GM21360 (cell line): ENCODE data around the gene SCAND1.
"Not testable (repeated sequence)": the region's sequence is repeated elsewhere in the genome, so short reads cannot be mapped to it uniquely, and the experiment has no call there.

ENCODE experiments used
- ATAC-seq: cut with Tn5 transposase; IDR thresholded peaks from one replicate; pipeline ENCODE4 v1.9.1; 2021; ENCODE audit warnings: mild to moderate bottlenecking, moderate library complexity; ENCODE audit not compliant: unreplicated experiment

The SCAND1 gene

GRCh38 chr20:35954200-35954906 lies at the start of gene SCAND1:
TSS of gene SCAND1 (minus strand) at chr20:35954502. CDS start at chr20:35954284, 218 bp downstream.
- peak; percentile 87 for ATAC-seq

- ATAC-seq, result no peak
Observed at GRCh38 chr20:36004045-36004444, 49.7 kb upstream of the SCAND1 start.

- ATAC-seq, result no peak
Observed at GRCh38 chr20:36002855-36003254, 48.6 kb upstream of the SCAND1 start.

- ATAC-seq, result not testable (repeated sequence)
Observed at GRCh38 chr20:36001331-36001730, 47.0 kb upstream of the SCAND1 start.

- ATAC-seq, result not testable (repeated sequence)
Observed at GRCh38 chr20:35996492-35996891, 42.2 kb upstream of the SCAND1 start.

- ATAC-seq, result no peak
Observed at GRCh38 chr20:35994994-35995453, 40.7 kb upstream of the SCAND1 start.

- no peak for ATAC-seq
Observed at GRCh38 chr20:35992713-35993335, 38.5 kb upstream of the SCAND1 start.

GRCh38 chr20:35991142-35991771 lies 37.0 kb upstream of the SCAND1 start:
- ATAC-seq, result no peak

- ATAC-seq, result no peak
Observed at GRCh38 chr20:35988910-35989463, 34.7 kb upstream of the SCAND1 start.

- no peak for ATAC-seq
Observed at GRCh38 chr20:35985806-35986205, 31.5 kb upstream of the SCAND1 start.

GRCh38 chr20:35984382-35984781 lies 30.1 kb upstream of the SCAND1 start:
- ATAC-seq, result no peak

GRCh38 chr20:35981969-35982368 lies 27.7 kb upstream of the SCAND1 start:
- no peak for ATAC-seq

- ATAC-seq, result no peak
Observed at GRCh38 chr20:35979544-35979943, 25.2 kb upstream of the SCAND1 start.

- no peak for ATAC-seq
Observed at GRCh38 chr20:35978041-35978513, 23.8 kb upstream of the SCAND1 start.

- ATAC-seq, result no peak
Observed at GRCh38 chr20:35975576-35976373, 21.5 kb upstream of the SCAND1 start.

GRCh38 chr20:35974256-35974655 lies 20.0 kb upstream of the SCAND1 start:
- ATAC-seq, result no peak

- ATAC-seq, result no peak
Observed at GRCh38 chr20:35972462-35972861, 18.2 kb upstream of the SCAND1 start.

- no peak for ATAC-seq
Observed at GRCh38 chr20:35971981-35972380, 17.7 kb upstream of the SCAND1 start.

- no peak for ATAC-seq
Observed at GRCh38 chr20:35968930-35969329, 14.6 kb upstream of the SCAND1 start.

GRCh38 chr20:35967979-35968640 lies 13.8 kb upstream of the SCAND1 start, which contains the start of gene CNBD2:
TSS of gene CNBD2 (plus strand) at chr20:35968590. CDS start at chr20:35968763, 173 bp downstream.
- ATAC-seq, result no peak
